ENCODE data around the gene GPBP1. TPM values are rescaled to one million over a fixed set of nuclear protein-coding genes. Genes with fewer than 3 reads are reported as not detected.
"Not testable (repeated sequence)": the region's sequence is repeated elsewhere in the genome, so short reads cannot be mapped to it uniquely, and the experiment has no call there.

GPBP1 gene
- total RNA-seq, 1 donor = 22.1 TPM

DNA sequence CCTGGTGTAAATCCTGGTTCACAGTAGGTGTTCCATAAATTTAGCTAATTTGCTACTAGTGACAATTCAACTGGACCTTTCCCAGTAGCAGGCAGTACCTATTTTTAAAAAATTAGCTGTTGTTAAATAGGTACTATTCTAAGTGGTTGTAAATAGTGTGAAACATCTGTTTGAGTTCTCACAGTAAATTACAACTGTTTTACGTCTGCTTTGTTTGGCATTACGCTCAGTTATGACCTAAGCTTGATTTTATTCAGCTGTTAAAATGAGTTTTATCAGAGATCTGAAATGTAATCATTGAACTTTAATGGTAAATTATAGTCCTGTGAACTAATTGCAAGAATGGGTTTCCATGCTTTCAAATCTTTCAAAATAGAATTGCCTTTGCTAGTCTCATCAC, 93.9 kb downstream of the GPBP1 start:
- DNase-seq (ENCODE audit: low read depth in 2 of 3, low spot score in 2 of 3) = no peak

GRCh38 chr5:57276353-57276752, 102.5 kb downstream of the GPBP1 start:
- no peak for DNase-seq (ENCODE audit: low read depth in 2 of 3, low spot score in 2 of 3)

GRCh38 chr5:57277085-57277484, 103.2 kb downstream of the GPBP1 start:
- DNase-seq (ENCODE audit: low read depth in 2 of 3, low spot score in 2 of 3) = peak in 2 of 3 donors; percentile 20 to 67

GRCh38 chr5:57280853-57281252, 107.0 kb downstream of the GPBP1 start:
- DNase-seq (ENCODE audit: low read depth in 2 of 3, low spot score in 2 of 3) = no peak

GRCh38 chr5:57285084-57285483, 111.2 kb downstream of the GPBP1 start:
- not testable (repeated sequence) for DNase-seq (ENCODE audit: low read depth in 2 of 3, low spot score in 2 of 3)

DNA sequence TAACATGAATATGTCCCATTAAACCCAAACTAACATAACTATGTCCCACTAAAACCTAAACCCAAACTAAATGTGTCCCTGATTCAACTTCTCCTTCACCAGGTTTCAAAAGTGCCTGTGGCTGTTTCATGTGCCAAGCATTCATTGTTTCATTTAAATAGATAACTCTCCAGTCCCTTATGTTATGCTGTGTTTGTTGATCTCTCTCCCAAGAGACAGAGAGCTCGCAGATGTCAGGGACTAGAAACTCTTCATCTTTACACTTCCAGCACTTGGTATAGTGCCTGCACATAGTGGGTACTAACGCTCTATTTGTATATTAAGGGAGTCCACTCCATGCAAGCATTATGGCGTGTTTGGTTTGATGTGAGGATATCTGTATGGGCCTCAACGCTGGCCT, 118.0 kb downstream of the GPBP1 start:
- no peak for DNase-seq (ENCODE audit: low read depth in 2 of 3, low spot score in 2 of 3)

DNA sequence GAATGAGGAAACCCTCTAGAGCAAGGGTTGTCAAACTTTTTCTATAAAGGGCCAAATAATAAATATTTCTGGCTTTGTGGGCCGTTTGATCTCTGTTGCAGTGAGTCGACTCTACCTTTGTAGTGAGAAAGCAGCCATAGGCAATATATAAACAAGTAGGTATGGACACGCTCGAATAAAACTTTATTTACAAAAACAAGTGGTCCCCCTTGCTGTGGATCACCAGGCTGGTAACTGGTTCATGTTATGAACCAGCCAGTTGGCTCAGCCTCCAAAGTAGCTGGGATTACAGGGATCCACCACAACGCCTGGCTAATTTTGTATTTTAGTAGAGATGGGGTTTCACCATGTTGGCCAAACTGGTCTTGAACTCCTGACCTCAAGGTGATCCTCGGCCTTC, 118.5 kb downstream of the GPBP1 start:
- no peak for DNase-seq (ENCODE audit: low read depth in 2 of 3, low spot score in 2 of 3)

DNA sequence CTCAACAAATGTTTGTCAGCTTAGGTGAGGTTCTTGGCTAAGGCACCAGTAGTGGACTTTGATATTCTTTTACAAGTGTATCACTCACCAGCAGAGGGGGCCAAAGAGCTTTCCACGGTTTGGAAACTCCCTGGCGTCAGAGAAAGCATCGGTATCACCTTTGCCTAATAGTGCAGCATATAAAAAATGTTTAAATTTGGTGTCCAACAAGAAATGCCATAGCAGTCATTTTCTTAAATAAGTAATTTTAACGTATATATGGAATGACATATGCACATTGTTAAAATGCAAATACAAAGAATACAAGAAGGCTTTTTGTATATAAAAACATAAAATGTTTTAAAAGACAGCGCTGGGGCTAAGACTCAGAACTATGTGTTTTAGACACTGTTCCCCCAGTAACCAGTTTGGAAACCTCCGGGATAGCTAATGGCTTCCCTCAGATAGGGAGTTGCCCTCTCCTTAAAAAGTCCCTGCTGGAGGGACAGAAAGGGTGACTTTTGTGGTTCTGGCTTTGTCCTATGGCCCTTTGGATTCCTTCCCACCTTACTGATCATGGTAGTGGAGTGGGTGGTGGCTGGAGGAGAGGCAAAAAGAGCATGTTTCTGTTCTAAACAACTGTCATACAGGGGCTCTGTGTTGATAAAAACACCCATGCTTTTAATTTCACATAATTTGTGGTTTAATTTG, 124.6 kb downstream of the GPBP1 start:
- DNase-seq (ENCODE audit: low read depth in 2 of 3, low spot score in 2 of 3) = peak; percentile 64 to 92 (median 80)

- DNase-seq (ENCODE audit: low read depth in 2 of 3, low spot score in 2 of 3) = peak; percentile 40 to 87 (median 73)
Measured at GRCh38 chr5:57298985-57299491, 125.2 kb downstream of the GPBP1 start.

- DNase-seq (ENCODE audit: low read depth in 2 of 3, low spot score in 2 of 3) = no peak
Measured at GRCh38 chr5:57299986-57300385, 126.1 kb downstream of the GPBP1 start.

DNA sequence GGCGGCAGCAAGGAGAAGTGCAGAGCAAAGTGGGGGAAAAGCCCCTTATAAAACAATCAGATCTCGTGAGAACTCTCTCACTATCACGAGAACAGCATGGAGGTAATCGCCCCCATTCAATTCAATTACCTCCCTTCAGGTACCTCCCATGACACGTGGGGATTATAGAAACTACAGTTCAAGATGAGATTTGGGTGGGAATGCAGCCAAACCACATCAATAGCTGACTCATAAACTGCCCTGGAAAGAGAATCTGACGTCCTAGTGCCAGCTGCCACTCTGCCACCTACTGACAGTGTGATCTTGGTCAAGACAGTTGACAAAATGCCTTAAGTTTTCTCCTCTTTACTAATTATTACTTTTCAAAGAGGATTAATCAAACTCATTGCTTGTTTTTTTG, 128.3 kb downstream of the GPBP1 start:
- DNase-seq (ENCODE audit: low read depth in 2 of 3, low spot score in 2 of 3) = peak in 2 of 3 donors; percentile 42 to 53

DNA sequence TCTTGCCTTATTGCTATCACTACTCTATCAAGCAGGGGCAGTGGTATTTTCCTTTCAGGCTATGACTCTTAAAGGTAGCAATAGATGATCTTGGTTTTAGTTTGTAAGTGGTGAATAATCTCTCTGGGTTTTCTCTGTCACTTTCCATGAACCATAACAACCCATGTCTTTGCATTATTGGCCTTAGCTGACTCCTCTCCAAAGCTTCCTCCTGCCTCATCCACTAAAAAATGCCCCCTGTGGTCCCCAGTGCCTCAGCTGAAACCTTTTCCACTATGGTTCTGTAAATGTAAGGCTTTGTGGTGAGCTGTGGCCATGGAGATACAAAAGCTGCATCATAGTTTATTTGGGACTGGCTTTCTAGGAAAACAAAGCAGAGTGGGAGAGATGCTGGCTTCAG, 128.8 kb downstream of the GPBP1 start:
- no peak for DNase-seq (ENCODE audit: low read depth in 2 of 3, low spot score in 2 of 3)

DNA sequence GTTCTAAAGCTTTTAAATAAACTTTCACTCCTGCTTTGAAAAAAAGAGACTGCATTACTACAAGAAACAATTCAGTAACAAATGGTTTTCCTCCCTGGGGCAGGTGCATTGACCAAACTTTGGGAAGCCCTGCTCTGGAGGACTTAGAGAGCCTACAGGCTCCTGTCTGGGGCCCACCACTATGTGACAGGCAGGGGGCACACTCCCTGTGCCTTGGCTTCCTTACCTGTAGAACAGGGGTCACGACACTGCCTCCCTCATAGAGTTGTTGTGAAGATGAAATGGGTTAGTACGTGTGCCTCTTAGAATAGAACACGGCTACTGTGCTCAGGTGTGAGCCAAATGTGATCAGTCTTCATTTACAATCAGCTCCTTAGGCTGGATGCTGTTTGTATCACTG, 130.1 kb downstream of the GPBP1 start:
- DNase-seq (ENCODE audit: low read depth in 2 of 3, low spot score in 2 of 3) = no peak

- no peak for DNase-seq (ENCODE audit: low read depth in 2 of 3, low spot score in 2 of 3)
Measured at GRCh38 chr5:57304931-57305330, 131.1 kb downstream of the GPBP1 start.

GRCh38 chr5:57306359-57306758, 132.5 kb downstream of the GPBP1 start:
- no peak for DNase-seq (ENCODE audit: low read depth in 2 of 3, low spot score in 2 of 3)

DNA sequence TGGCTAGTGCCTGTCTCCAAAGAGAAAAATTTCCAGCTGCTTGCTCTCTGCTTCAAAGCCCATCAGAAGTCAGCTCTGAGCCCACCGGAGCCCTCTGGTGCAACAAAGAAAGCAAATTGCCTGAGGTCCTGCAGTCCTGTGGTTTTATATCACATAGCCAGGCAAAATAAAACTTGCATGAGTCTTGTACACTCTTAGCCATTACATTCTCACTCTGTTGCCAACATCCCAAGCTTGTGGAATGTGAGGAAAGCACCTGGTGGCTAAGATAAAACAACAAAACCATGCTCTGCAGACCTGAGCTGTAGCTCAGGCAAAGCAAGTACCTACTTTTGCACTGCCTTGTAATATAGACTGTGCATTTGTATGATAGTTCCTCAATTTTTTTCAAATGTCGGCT, 133.7 kb downstream of the GPBP1 start:
- DNase-seq (ENCODE audit: low read depth in 2 of 3, low spot score in 2 of 3) = no peak

GRCh38 chr5:57309022-57309421, 135.2 kb downstream of the GPBP1 start:
- not testable (repeated sequence) for DNase-seq (ENCODE audit: low read depth in 2 of 3, low spot score in 2 of 3)

DNA sequence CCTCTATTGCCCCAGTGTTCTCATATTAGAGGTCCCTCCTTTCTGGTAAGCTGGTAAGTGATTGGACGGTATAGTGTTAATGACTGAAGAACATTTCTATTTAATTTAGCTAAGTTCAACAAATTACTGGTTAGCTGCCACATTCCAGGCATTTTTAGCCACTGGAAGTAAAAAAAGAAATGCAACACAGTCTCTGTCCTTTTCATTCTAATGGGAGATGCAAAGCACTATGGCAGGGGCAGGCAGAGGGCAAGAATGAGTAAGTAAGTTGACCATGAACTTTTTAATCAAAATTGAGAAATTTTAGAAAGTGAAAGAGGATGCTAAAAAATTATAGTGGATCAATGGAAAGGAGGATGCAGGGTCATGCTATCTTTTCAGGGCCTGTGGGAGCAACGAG, 137.4 kb downstream of the GPBP1 start:
- no peak for DNase-seq (ENCODE audit: low read depth in 2 of 3, low spot score in 2 of 3)

- DNase-seq (ENCODE audit: low read depth in 2 of 3, low spot score in 2 of 3) = no peak
Measured at GRCh38 chr5:57311921-57312735, 138.3 kb downstream of the GPBP1 start.

GRCh38 chr5:57313716-57314115, 139.9 kb downstream of the GPBP1 start:
- no peak for DNase-seq (ENCODE audit: low read depth in 2 of 3, low spot score in 2 of 3)

Data from hematopoietic multipotent progenitor cell (in vitro differentiated cells).